NK-92 (cell line): ENCODE data around the gene SLC17A9.
"Not testable (repeated sequence)": the region's sequence is repeated elsewhere in the genome, so short reads cannot be mapped to it uniquely, and the experiment has no call there.

ENCODE experiments used
- DNase-seq: peaks from one replicate; lab custom pipeline; 2025; ENCODE audit not compliant: unreplicated experiment; lab: John Stamatoyannopoulos, UW

The SLC17A9 gene

GRCh38 chr20:62918831-62919230 lies 33.7 kb upstream of the SLC17A9 start:
- no peak for DNase-seq

- DNase-seq: no peak
These were observed 32.4 kb upstream of the SLC17A9 start for GRCh38 chr20:62920039-62920645.

- DNase-seq: no peak
These were observed 31.3 kb upstream of the SLC17A9 start for GRCh38 chr20:62921119-62921687.

GRCh38 chr20:62922451-62922921 lies 30.0 kb upstream of the SLC17A9 start:
- DNase-seq: no peak

GRCh38 chr20:62923059-62923668 lies 29.3 kb upstream of the SLC17A9 start:
- not testable (repeated sequence) for DNase-seq

- DNase-seq: no peak
These were observed 28.7 kb upstream of the SLC17A9 start for GRCh38 chr20:62923669-62924441.

- DNase-seq: no peak
These were observed 27.9 kb upstream of the SLC17A9 start for GRCh38 chr20:62924442-62925075.

GRCh38 chr20:62925076-62925419 lies 27.5 kb upstream of the SLC17A9 start:
- DNase-seq: no peak

GRCh38 chr20:62925420-62926228 lies 26.9 kb upstream of the SLC17A9 start:
- no peak for DNase-seq

GRCh38 chr20:62926229-62927127 lies 26.0 kb upstream of the SLC17A9 start, which contains the start of gene DIDO1:
Gene DIDO1 (minus strand): TSS chr20:62926505.
- no peak for DNase-seq

GRCh38 chr20:62927128-62927705 lies 25.3 kb upstream of the SLC17A9 start:
- no peak for DNase-seq

- no peak for DNase-seq
These were observed 24.1 kb upstream of the SLC17A9 start for GRCh38 chr20:62928246-62928939.

- no peak for DNase-seq
These were observed 23.4 kb upstream of the SLC17A9 start for GRCh38 chr20:62929051-62929538.

- DNase-seq: no peak
These were observed 21.0 kb upstream of the SLC17A9 start for GRCh38 chr20:62931464-62931863.

GRCh38 chr20:62933966-62934365 lies 18.5 kb upstream of the SLC17A9 start:
- DNase-seq: no peak

- DNase-seq: no peak
These were observed 17.1 kb upstream of the SLC17A9 start for GRCh38 chr20:62935204-62935967.

GRCh38 chr20:62935968-62936585 lies 16.4 kb upstream of the SLC17A9 start:
- DNase-seq: no peak
